Esophagus squamous epithelium (tissue), 5 donors: ENCODE measurements around the gene CEL. TPM values are rescaled to one million over a fixed set of nuclear protein-coding genes. Genes with fewer than 3 reads are reported as not detected.
"Not testable (repeated sequence)": the region's sequence is repeated elsewhere in the genome, so short reads cannot be mapped to it uniquely, and the experiment has no call there.

ENCODE experiments used
- DNase-seq: peaks from one replicate; lab custom pipeline; 2025; lab: John Stamatoyannopoulos, UW
- H3K27ac ChIP-seq, 4 donors: fragments of 200-600 bp; sonication (generic); one replicate each; pipeline ENCODE4 v1.5.1; 2016 to 2019; ENCODE audit warnings: mild to moderate bottlenecking in 1 of 4
- H3K27me3 ChIP-seq, 4 donors: fragments of 200-600 bp; sonication (generic); 1 replicate in 3 of 4; 2 replicates in 1 of 4; pipeline versions ENCODE4 v1.5.1 to v1.6.0; 2017 to 2021; ENCODE audit warnings: antibody characterized with exemption in 1 of 4
- H3K36me3 ChIP-seq, 3 donors: fragments of 200-600 bp; sonication (generic); one replicate each; pipeline ENCODE4 v1.5.1; 2016 to 2019
- H3K4me1 ChIP-seq, 3 donors: fragments of 200-600 bp; sonication (generic); one replicate each; pipeline ENCODE4 v1.5.1; 2017 to 2019
- H3K4me3 ChIP-seq, 4 donors: fragments of 200-600 bp; sonication (generic); 1 replicate in 3 of 4; 2 replicates in 1 of 4; pipeline ENCODE4 v1.5.1; 2016 to 2019; ENCODE audit warnings: mild to moderate bottlenecking in 2 of 4, moderate library complexity in 1 of 4
- H3K9me3 ChIP-seq, 3 donors: fragments of 200-600 bp; sonication (generic); one replicate each; pipeline ENCODE4 v1.5.1; 2016 to 2019
- POLR2A ChIP-seq, 4 donors: fragments of 450-650 bp; IDR thresholded peaks; one replicate each; pipeline ENCODE4 v1.6.1; 2017; ENCODE audit warnings: antibody characterized with exemption in 4 of 4, mild to moderate bottlenecking in 4 of 4, moderate library complexity in 3 of 4
- WGBS, 2 donors: methylation state at CpG; one replicate each; pipeline ENCODE4 v1.1.5; 2018; 5-methylcytosine and 5-hydroxymethylcytosine counted together
- intact Hi-C: fragments of 100-400 bp; cut with DNase I; formaldehyde crosslinking; loops from one replicate; pipeline ENCODE4 v1.15.0; 2022
- total RNA-seq, 4 donors: library from RNA; depleted of rRNA; stranded (reverse); fragments of >200 nt; gene quantifications; one replicate each; pipeline ENCODE4 v1.1.0, GENCODE V29; 2016
- TF ChIP-seq, protein P1 (sequence below), 6 experiments: fragments of 450-650 bp in 4 of 6; fragments of 200-600 bp in 2 of 6; sonication (generic) in 2 of 6; IDR thresholded peaks; one replicate each; pipeline ENCODE4 v1.5.1; 2016 to 2019; ENCODE audit warnings: antibody characterized with exemption in 6 of 6, mild to moderate bottlenecking in 4 of 6, moderate library complexity in 4 of 6
- donor health status: DM: yes; HTN: yes; CAD: no.

CEL gene
- total RNA-seq, 4 donors from 2014 or later, result 1.9 to 7.6 (median 3.5) TPM

DNA sequence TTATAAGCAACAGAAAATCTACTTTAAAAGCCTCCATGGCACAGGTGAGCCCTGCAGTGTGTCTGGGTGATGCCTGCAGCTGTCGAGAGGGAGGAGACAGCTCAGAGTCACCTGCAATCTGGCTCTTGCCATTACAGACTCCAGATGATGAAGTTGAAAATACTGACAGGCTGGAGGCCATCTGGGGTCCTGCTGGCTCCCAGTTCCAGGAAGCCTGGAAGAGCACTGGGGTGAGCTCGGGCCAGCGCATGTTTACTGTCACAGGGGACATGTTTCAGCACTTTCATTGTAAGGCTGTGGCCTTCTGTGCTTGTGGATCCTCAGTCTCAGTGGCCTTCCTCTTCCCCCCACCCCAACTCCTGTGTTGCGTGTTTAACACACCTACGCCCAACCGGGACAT lies 28.4 kb downstream of the CEL start:
- Histone ChIP-seq H3K9me3 (no peaks in the 10 kb centered on the region), H3K27me3 (no peaks in the 10 kb centered on the region), H3K36me3 (no peaks in the 10 kb centered on the region), H3K4me3 (no peak overlapping the region), H3K4me1 (no peaks in the 10 kb centered on the region), H3K27ac (no peak overlapping the region)
- DNase-seq, result no peak
- intact Hi-C loops, result no loop called here
- no peak for TF ChIP-seq POLR2A (IDR thresholded peaks at IDR 0.05)
- TF ChIP-seq, protein P1, sequence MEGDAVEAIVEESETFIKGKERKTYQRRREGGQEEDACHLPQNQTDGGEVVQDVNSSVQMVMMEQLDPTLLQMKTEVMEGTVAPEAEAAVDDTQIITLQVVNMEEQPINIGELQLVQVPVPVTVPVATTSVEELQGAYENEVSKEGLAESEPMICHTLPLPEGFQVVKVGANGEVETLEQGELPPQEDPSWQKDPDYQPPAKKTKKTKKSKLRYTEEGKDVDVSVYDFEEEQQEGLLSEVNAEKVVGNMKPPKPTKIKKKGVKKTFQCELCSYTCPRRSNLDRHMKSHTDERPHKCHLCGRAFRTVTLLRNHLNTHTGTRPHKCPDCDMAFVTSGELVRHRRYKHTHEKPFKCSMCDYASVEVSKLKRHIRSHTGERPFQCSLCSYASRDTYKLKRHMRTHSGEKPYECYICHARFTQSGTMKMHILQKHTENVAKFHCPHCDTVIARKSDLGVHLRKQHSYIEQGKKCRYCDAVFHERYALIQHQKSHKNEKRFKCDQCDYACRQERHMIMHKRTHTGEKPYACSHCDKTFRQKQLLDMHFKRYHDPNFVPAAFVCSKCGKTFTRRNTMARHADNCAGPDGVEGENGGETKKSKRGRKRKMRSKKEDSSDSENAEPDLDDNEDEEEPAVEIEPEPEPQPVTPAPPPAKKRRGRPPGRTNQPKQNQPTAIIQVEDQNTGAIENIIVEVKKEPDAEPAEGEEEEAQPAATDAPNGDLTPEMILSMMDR (IDR thresholded peaks at IDR 0.05), result no peak
- 69 to 93% methylated on average over 2 to 4 of the region's 6 CpGs for WGBS, 2 donors

GRCh38 chr9:133090752-133091385 lies 29.1 kb downstream of the CEL start:
- no peaks in the 10 kb centered on the region for H3K36me3 ChIP-seq
- H3K9me3 ChIP-seq, result peaks cover 0 to 5% (median 0%) of the 10 kb centered on the region in 3 donors
- intact Hi-C loops, result no loop called here
- no peaks in the 10 kb centered on the region for H3K4me1 ChIP-seq
- TF ChIP-seq POLR2A (IDR thresholded peaks at IDR 0.05), result no peak
- TF ChIP-seq, protein P1 (IDR thresholded peaks at IDR 0.05), result no peak
- no peak overlapping the region for H3K4me3 ChIP-seq
- no peak for DNase-seq
- H3K27me3 ChIP-seq, result no peaks in the 10 kb centered on the region
- WGBS, 2 donors, result 53 to 73% methylated on average over 7 to 9 of the region's 11 CpGs
- no peak overlapping the region for H3K27ac ChIP-seq

- H3K4me3 ChIP-seq, H3K27ac ChIP-seq, H3K4me1 ChIP-seq, H3K27me3 ChIP-seq, intact Hi-C loops, DNase-seq: not testable (repeated sequence)
- 54 to 80% methylated on average over 2 to 4 of the region's 4 CpGs for WGBS, 2 donors
- peaks cover 0 to 17% (median 4%) of the 10 kb centered on the region in 3 donors for H3K9me3 ChIP-seq
- H3K36me3 ChIP-seq, result peaks cover 16 to 33% (median 20%) of the 10 kb centered on the region in 3 donors
These were observed 32.6 kb downstream of the CEL start for GRCh38 chr9:133094351-133094750.

- Histone ChIP-seq H3K4me3 (no peak overlapping the region), H3K27ac (no peak overlapping the region), H3K9me3 (peaks cover 0 to 17% (median 4%) of the 10 kb centered on the region in 3 donors), H3K4me1 (no peaks in the 10 kb centered on the region), H3K27me3 (no peaks in the 10 kb centered on the region), H3K36me3 (peaks cover 19 to 38% (median 24%) of the 10 kb centered on the region in 3 donors)
- intact Hi-C loops, result no loop called here
- DNase-seq, result no peak
- 96 to 97% methylated on average over 3 of the region's 3 CpGs for WGBS, 2 donors
- TF ChIP-seq, protein P1 (IDR thresholded peaks at IDR 0.05), result peak in 1 of 6 experiments; percentile 14
- TF ChIP-seq POLR2A (IDR thresholded peaks at IDR 0.05), result no peak
These were observed 33.1 kb downstream of the CEL start for GRCh38 chr9:133094842-133095393.

GRCh38 chr9:133098104-133098754 lies 36.4 kb downstream of the CEL start:
- no peak overlapping the region for H3K4me3 ChIP-seq
- H3K27me3 ChIP-seq, result no peaks in the 10 kb centered on the region
- intact Hi-C loops, result no loop called here
- 94 to 95% methylated on average over 4 to 5 of the region's 16 CpGs for WGBS, 2 donors
- H3K27ac ChIP-seq, result no peak overlapping the region
- H3K4me1 ChIP-seq, result peaks cover 0 to 1% (median 0%) of the 10 kb centered on the region in 3 donors
- no peak for TF ChIP-seq POLR2A (IDR thresholded peaks at IDR 0.05)
- TF ChIP-seq, protein P1 (IDR thresholded peaks at IDR 0.05), result no peak
- DNase-seq, result no peak
- H3K36me3 ChIP-seq, result peaks cover 49 to 71% (median 57%) of the 10 kb centered on the region in 3 donors
- H3K9me3 ChIP-seq, result peaks cover 0 to 17% (median 4%) of the 10 kb centered on the region in 3 donors
